Measurements from ENCODE around the gene CRYBA4.

CRYBA4 gene

GRCh38 chr22:26660961-26661578 lies 39.3 kb downstream of the CRYBA4 start:
- no peak for DNase-seq (ENCODE audit: low read depth)

GRCh38 chr22:26662160-26662559 lies 40.4 kb downstream of the CRYBA4 start:
- DNase-seq (ENCODE audit: low read depth), result no peak

- DNase-seq (ENCODE audit: low read depth), result no peak
These were observed 41.7 kb downstream of the CRYBA4 start for GRCh38 chr22:26663374-26663923.

- DNase-seq (ENCODE audit: low read depth), result peak; percentile 22
These were observed 44.1 kb downstream of the CRYBA4 start for GRCh38 chr22:26665813-26666231.

GRCh38 chr22:26667140-26667539 lies 45.4 kb downstream of the CRYBA4 start:
- DNase-seq (ENCODE audit: low read depth), result no peak

- peak; percentile 67 for DNase-seq (ENCODE audit: low read depth)
These were observed 47.3 kb downstream of the CRYBA4 start for GRCh38 chr22:26669060-26669481.

- DNase-seq (ENCODE audit: low read depth), result no peak
These were observed 48.7 kb downstream of the CRYBA4 start for GRCh38 chr22:26670459-26670858.

GRCh38 chr22:26671317-26672059 lies 49.7 kb downstream of the CRYBA4 start:
- DNase-seq (ENCODE audit: low read depth), result no peak

- DNase-seq (ENCODE audit: low read depth), result no peak
These were observed 50.3 kb downstream of the CRYBA4 start for GRCh38 chr22:26672060-26672471.

GRCh38 chr22:26672590-26673468 lies 51.1 kb downstream of the CRYBA4 start:
- peak; percentile 96 for DNase-seq (ENCODE audit: low read depth)

- DNase-seq (ENCODE audit: low read depth), result peak; percentile 55
These were observed 51.7 kb downstream of the CRYBA4 start for GRCh38 chr22:26673486-26673885.

- no peak for DNase-seq (ENCODE audit: low read depth)
These were observed 52.7 kb downstream of the CRYBA4 start for GRCh38 chr22:26674211-26675190.

- DNase-seq (ENCODE audit: low read depth), result no peak
These were observed 54.0 kb downstream of the CRYBA4 start for GRCh38 chr22:26675687-26676268.

GRCh38 chr22:26677217-26677616 lies 55.5 kb downstream of the CRYBA4 start:
- no peak for DNase-seq (ENCODE audit: low read depth)

GRCh38 chr22:26679003-26679629 lies 57.4 kb downstream of the CRYBA4 start:
- peak; percentile 77 for DNase-seq (ENCODE audit: low read depth)
